ENCODE data around the gene SSPN. TPM values are rescaled to one million over a fixed set of nuclear protein-coding genes. Genes with fewer than 3 reads are reported as not detected.
A peak's percentile ranks its signal among the peaks of the same experiment; 100 is the strongest.

SSPN gene
- total and polyA plus RNA-seq, 9 of the 15 experiments (the other 6 are each of a cell fraction or from before 2014, with no cell fraction given) = 0.40 TPM; not detected in 8

DNA sequence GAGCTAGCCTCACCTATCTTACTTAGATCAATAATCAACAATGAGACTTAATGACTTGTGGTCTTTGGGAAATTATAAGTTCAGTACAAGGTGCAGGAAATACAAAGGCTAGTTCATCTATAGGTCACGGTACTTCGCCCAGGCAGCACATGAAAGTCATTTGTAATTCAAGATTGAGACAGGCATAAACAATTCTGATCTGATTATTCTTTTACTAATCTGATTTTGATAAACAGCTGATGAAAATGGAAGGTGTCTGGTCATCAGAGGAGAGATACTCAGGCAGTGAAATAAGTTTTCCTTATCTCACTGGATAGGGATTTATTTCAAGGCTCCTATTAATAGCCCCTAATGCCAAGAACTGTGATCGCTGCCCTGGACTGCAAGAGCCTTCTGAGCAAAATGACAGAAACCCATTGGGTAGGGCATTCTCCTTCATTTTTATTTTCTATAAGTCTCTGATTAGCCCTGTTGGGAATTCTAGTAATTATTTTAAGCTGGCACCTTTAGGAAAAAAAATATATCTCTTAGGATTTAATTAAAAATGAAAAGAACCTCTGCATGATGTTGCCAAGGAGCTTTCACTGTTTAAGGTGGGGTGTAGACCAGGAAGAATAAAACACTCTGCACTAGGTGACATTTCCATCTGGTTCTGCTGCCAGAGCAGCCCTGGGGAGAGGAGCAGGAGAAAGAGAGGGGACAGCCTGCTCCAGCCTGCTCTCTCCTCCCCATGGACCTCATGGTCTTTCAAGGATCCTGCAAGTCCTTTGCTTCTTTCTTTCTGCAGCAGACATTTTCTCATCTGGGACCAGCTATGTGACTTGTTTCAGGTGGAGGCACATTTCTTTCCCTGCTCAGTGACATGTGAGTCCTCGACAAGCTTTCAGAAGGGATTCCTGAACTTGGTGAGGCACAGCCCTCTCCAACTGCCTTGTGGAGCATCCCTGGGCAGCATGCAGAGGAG is 44.8 kb downstream of the SSPN start:
- Histone ChIP-seq H3K9me1 (ENCODE audit: control insufficient read depth, insufficient read depth, low read length) (no peaks in the 10 kb centered on the region), H4K20me1 (replicated peaks; ENCODE audit: control insufficient read depth, insufficient read depth, low read length) (no peaks in the 10 kb centered on the region), H3K4me3 (no peak overlapping the region), H3K9ac (ENCODE audit: insufficient read depth in 1 of 2, low read depth in 2 of 2, low read length in 2 of 2) (no peak overlapping the region), H3K4me2 (ENCODE audit: insufficient read depth, low read length) (no peak overlapping the region), H3K4me1 (replicated peaks in 1 of 2; ENCODE audit: control insufficient read depth in 2 of 2, insufficient read depth in 2 of 2, low read length in 2 of 2) (no peaks in the 10 kb centered on the region; a peak in 3 of 5 replicates), H3K79me2 (ENCODE audit: control insufficient read depth, insufficient read depth, low read length) (no peaks in the 10 kb centered on the region), H2AFZ (ENCODE audit: low read depth, low read length) (no peak overlapping the region), H3K36me3 (ENCODE audit: control insufficient read depth, insufficient read depth, low read length) (no peaks in the 10 kb centered on the region), H3K27ac (ENCODE audit: extremely low read depth, low read depth, low read length) (no peak overlapping the region), H3K27me3 (ENCODE audit: control insufficient read depth in 2 of 2, insufficient read depth in 2 of 2, low read length in 2 of 2) (no peaks in the 10 kb centered on the region), H3K9me3 (replicated peaks; ENCODE audit: control insufficient read depth, insufficient read depth, low read depth, low read length) (no peaks in the 10 kb centered on the region)
- ATAC-seq = no peak
- in situ Hi-C loops (cut with MboI) = no loop called here
- TF ChIP-seq, protein P1, sequence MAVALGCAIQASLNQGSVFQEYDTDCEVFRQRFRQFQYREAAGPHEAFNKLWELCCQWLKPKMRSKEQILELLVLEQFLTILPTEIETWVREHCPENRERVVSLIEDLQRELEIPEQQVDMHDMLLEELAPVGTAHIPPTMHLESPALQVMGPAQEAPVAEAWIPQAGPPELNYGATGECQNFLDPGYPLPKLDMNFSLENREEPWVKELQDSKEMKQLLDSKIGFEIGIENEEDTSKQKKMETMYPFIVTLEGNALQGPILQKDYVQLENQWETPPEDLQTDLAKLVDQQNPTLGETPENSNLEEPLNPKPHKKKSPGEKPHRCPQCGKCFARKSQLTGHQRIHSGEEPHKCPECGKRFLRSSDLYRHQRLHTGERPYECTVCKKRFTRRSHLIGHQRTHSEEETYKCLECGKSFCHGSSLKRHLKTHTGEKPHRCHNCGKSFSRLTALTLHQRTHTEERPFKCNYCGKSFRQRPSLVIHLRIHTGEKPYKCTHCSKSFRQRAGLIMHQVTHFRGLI (CRISPR knock-in tag; IDR thresholded peaks at IDR 0.05) = no peak
- TF ChIP-seq BMI1 (IDR thresholded peaks at IDR 0.05; ENCODE audit: low read length) (no peak), L3MBTL2 (IDR thresholded peaks at IDR 0.05) (no peak), NFIX (CRISPR knock-in tag; IDR thresholded peaks at IDR 0.05; ENCODE audit: low read depth) (no peak), GTF2F1 (IDR thresholded peaks at IDR 0.05; ENCODE audit: low read depth, low read length) (no peak), NFE2L1 (tag; IDR thresholded peaks at IDR 0.05; ENCODE audit: borderline replicate concordance, low read depth) (no peak), CEBPB (tag; IDR thresholded peaks at IDR 0.05) (0 out of 2 replicates have a peak, but pooled peaks have one; percentile 3)
- no TSS peak for BruUV-seq (replicated peaks)
- no peak for DNase-seq (ENCODE audit: extremely low read depth in 1 of 4, low spot score in 3 of 4)
- intact Hi-C loops (cut with micrococcal nuclease) = no loop called here
- no peak for FAIRE-seq
- ChIA-PET POLR2A (interaction anchor here (0.9 kb wide), 1 partner anchor 14 kb away, joined by 3 read pairs; no protein-coding TSS in a partner anchor), CTCF (ENCODE audit: low intra/inter-chr PET ratio) (no interaction called here)
- WGBS (ENCODE audit: insufficient coverage, low coverage, missing lambda C conversion rate) = 14% methylated on average over 4 of the region's 4 CpGs

Data from K562 (cell line).